HCT116 (cell line): Measurements from ENCODE around the gene SIX4.

ENCODE experiments used
- ATF3 ChIP-seq: IDR thresholded peaks from 2 replicates; pipeline ENCODE4 v1.6.1; 2012
- CEBPB ChIP-seq: IDR thresholded peaks from 2 replicates; pipeline ENCODE4 v1.6.1; 2012; ENCODE audit warnings: low read depth
- CTCF ChIP-seq, 3 experiments: fragments of 200-600 bp in 1 of 3; sonication (generic) in 1 of 3; IDR thresholded peaks in 2 of 3; conservative IDR thresholded peaks in 1 of 3; 2 replicates each; pipeline ENCODE4 v1.5.1; 2012 to 2017; ENCODE audit warnings: low read depth in 2 of 3, low read length in 2 of 3, antibody characterized with exemption in 1 of 3, borderline replicate concordance in 1 of 3, control low read depth in 1 of 3, mild to moderate bottlenecking in 1 of 3, mixed read lengths in 1 of 3, mixed run types in 1 of 3, moderate library complexity in 1 of 3; ENCODE audit not compliant: insufficient read depth in 1 of 3
- EZH2 ChIP-seq: fragments of 200-600 bp; sonication (generic); IDR thresholded peaks from 2 replicates; pipeline ENCODE4 v1.6.1; 2017; ENCODE audit warnings: antibody characterized with exemption, mixed run types
- EZH2phosphoT487 ChIP-seq: fragments of 200-600 bp; IDR thresholded peaks from 2 replicates; pipeline ENCODE4 v1.6.1; 2018; ENCODE audit warnings: antibody characterized with exemption, borderline replicate concordance
- RAD21 ChIP-seq: IDR thresholded peaks from 2 replicates; pipeline ENCODE4 v1.6.1; 2012; ENCODE audit warnings: low read depth, mild to moderate bottlenecking
- REST ChIP-seq: IDR thresholded peaks from 2 replicates; pipeline ENCODE4 v1.6.1; 2012; ENCODE audit warnings: low read depth
- ZNF274 ChIP-seq: fragments of 200-500 bp; sonication (Bioruptor generic); IDR thresholded peaks from 2 replicates; pipeline ENCODE4 v1.6.1; 2014; ENCODE audit warnings: mild to moderate bottlenecking, low read depth, low read length, inconsistent platforms

- no peak for TF ChIP-seq EZH2phosphoT487
- no peak for TF ChIP-seq ATF3
- no peak for TF ChIP-seq CEBPB
- no peak for TF ChIP-seq ZNF274
- no peak for TF ChIP-seq CTCF (IDR thresholded peaks at IDR 0.05 in 2 of 3, conservative IDR thresholded peaks at IDR 0.05 in 1 of 3; ENCODE audit: borderline replicate concordance in 1 of 3, insufficient read depth in 1 of 3, low read depth in 2 of 3, low read length in 2 of 3)
- TF ChIP-seq RAD21: no peak
- TF ChIP-seq REST: no peak
- no peak for TF ChIP-seq EZH2
Observed at GRCh38 chr14:60768602-60769001, 44.5 kb upstream of the SIX4 start.
